Adrenal gland (tissue), 5 donors: Measurements from ENCODE around the gene LRBA.

Experiments
- CTCF ChIP-seq, 6 experiments: fragments of 450-650 bp in 4 of 6; fragments of 200-600 bp in 2 of 6; sonication (generic) in 1 of 6; IDR thresholded peaks; 1 replicate in 5 of 6; 2 replicates in 1 of 6; pipeline versions ENCODE4 v1.5.1 to v1.8.0; 2016 to 2021; ENCODE audit warnings: antibody characterized with exemption in 6 of 6, mild to moderate bottlenecking in 2 of 6, moderate library complexity in 1 of 6
- POLR2A ChIP-seq, 2 donors: fragments of 450-650 bp; IDR thresholded peaks; one replicate each; pipeline ENCODE4 v1.6.1; 2017; ENCODE audit warnings: antibody characterized with exemption in 2 of 2, mild to moderate bottlenecking in 2 of 2, moderate library complexity in 1 of 2
- donor health status: DM: no; HTN: no; CAD: no.

GRCh38 chr4:150381036-150381435 is 634.0 kb downstream of the LRBA start:
- TF ChIP-seq CTCF (IDR thresholded peaks at IDR 0.05), result no peak
- TF ChIP-seq POLR2A (IDR thresholded peaks at IDR 0.05), result no peak
